HEK293 (cell line): ENCODE data around the gene MSRB1.

Experiments
- ZBTB21 ChIP-seq: fragments of 450-650 bp; formaldehyde crosslinking; IDR thresholded peaks from 2 replicates; pipeline ENCODE4 v1.5.1; 2017; ENCODE audit warnings: missing biosample characterization, missing genetic modification characterization
- ZNF175 ChIP-seq: fragments of 450-650 bp; formaldehyde crosslinking; IDR thresholded peaks from 2 replicates; pipeline ENCODE4 v1.5.1; 2016; ENCODE audit warnings: missing biosample characterization, missing genetic modification characterization
- ZNF2 ChIP-seq: fragments of 450-650 bp; formaldehyde crosslinking; IDR thresholded peaks from 2 replicates; pipeline ENCODE4 v1.5.1; 2016; ENCODE audit warnings: missing biosample characterization, missing genetic modification characterization
- ZNF501 ChIP-seq: fragments of 450-650 bp; formaldehyde crosslinking; IDR thresholded peaks from 2 replicates; pipeline ENCODE4 v1.5.1; 2016; ENCODE audit warnings: missing biosample characterization, missing genetic modification characterization
- ZNF530 ChIP-seq: fragments of 450-650 bp; formaldehyde crosslinking; IDR thresholded peaks from 2 replicates; pipeline ENCODE4 v1.5.1; 2016; ENCODE audit warnings: low read depth, missing biosample characterization, missing genetic modification characterization
- ZNF600 ChIP-seq: fragments of 450-650 bp; formaldehyde crosslinking; IDR thresholded peaks from 2 replicates; pipeline ENCODE4 v1.5.1; 2016; ENCODE audit warnings: missing biosample characterization, missing genetic modification characterization
- ZNF843 ChIP-seq: fragments of 450-650 bp; formaldehyde crosslinking; IDR thresholded peaks from 2 replicates; pipeline ENCODE4 v1.5.1; 2016; ENCODE audit warnings: missing biosample characterization, missing genetic modification characterization
- TF ChIP-seq, protein P1 (sequence below): fragments of 450-650 bp; formaldehyde crosslinking; IDR thresholded peaks from 2 replicates; pipeline ENCODE4 v1.5.1; 2016; ENCODE audit warnings: missing biosample characterization, missing genetic modification characterization
- TF ChIP-seq, protein P2 (sequence below): fragments of 450-650 bp; formaldehyde crosslinking; IDR thresholded peaks from 2 replicates; pipeline ENCODE4 v1.5.1; 2016; ENCODE audit warnings: missing biosample characterization, missing genetic modification characterization
- TF ChIP-seq, protein P3 (sequence below): fragments of 450-650 bp; formaldehyde crosslinking; IDR thresholded peaks from 2 replicates; pipeline ENCODE4 v1.5.1; 2016; ENCODE audit warnings: missing biosample characterization, missing genetic modification characterization

DNA sequence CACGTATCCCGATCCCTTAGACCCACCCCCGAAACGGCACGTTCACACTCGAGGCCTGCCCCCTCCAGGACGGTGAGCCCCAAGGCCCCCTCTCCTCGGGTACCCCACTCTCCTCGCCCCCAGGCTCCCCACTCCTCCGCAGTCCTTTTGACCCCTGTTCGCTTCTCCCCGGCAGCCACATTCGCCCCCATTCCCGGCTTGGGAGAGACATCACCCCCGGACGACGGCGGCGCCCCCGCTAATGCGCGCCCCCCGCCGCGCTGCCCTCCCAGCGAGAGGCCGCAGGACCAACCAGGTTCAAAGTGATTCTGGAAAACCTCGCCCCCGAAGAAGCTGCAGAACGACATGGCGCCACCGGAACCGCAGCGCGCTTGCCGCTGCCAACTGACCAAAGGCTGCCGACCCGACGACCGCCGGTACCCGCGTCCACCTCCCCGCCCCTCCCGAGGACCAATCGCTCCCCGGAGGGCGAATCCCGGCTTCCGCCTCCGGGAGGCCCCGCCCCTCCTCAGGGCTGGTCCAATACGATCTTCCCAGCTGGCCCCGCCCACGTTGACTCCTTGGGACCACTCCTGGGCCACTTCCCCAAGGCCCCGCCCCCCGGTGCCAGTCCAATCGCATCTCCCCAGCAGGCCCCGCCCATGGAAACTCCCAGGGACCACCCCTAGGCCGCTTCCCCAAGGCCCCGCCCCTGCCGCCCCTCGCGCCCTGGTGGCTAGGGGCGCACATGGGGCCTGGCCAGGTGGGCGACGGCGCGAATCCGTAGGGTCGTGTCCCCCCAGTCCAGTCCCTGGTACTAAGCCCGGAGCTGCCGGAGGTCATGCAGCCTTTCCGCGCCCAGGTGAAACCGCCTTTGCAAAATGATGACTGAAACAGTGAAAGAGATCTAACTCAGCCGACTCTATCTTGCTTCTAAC lies at the start of gene MSRB1:
- TF ChIP-seq, protein P1, sequence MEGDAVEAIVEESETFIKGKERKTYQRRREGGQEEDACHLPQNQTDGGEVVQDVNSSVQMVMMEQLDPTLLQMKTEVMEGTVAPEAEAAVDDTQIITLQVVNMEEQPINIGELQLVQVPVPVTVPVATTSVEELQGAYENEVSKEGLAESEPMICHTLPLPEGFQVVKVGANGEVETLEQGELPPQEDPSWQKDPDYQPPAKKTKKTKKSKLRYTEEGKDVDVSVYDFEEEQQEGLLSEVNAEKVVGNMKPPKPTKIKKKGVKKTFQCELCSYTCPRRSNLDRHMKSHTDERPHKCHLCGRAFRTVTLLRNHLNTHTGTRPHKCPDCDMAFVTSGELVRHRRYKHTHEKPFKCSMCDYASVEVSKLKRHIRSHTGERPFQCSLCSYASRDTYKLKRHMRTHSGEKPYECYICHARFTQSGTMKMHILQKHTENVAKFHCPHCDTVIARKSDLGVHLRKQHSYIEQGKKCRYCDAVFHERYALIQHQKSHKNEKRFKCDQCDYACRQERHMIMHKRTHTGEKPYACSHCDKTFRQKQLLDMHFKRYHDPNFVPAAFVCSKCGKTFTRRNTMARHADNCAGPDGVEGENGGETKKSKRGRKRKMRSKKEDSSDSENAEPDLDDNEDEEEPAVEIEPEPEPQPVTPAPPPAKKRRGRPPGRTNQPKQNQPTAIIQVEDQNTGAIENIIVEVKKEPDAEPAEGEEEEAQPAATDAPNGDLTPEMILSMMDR (tag by site-specific recombination), result peak; percentile 48; the same call in 1 of the 2 replicates
- TF ChIP-seq ZNF2 (tag by site-specific recombination) (peak; percentile 63; the same call in 1 of the 2 replicates), ZBTB21 (tag by site-specific recombination) (peak; percentile 12; the same call in 1 of the 2 replicates), ZNF501 (tag by site-specific recombination) (no peak; the same call in 1 of the 2 replicates), ZNF843 (tag by site-specific recombination) (peak; percentile 23; the same call in 1 of the 2 replicates), ZNF175 (tag by site-specific recombination) (no peak), ZNF600 (tag by site-specific recombination) (0 out of 2 replicates have a peak, but pooled peaks have one; percentile 25), ZNF530 (tag by site-specific recombination) (no peak)
- TF ChIP-seq, protein P2, sequence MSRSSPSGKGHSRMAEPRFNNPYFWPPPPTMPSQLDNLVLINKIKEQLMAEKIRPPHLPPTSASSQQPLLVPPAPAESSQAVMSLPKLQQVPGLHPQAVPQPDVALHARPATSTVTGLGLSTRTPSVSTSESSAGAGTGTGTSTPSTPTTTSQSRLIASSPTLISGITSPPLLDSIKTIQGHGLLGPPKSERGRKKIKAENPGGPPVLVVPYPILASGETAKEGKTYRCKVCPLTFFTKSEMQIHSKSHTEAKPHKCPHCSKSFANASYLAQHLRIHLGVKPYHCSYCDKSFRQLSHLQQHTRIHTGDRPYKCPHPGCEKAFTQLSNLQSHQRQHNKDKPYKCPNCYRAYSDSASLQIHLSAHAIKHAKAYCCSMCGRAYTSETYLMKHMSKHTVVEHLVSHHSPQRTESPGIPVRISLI, result no peak
- TF ChIP-seq, protein P3, sequence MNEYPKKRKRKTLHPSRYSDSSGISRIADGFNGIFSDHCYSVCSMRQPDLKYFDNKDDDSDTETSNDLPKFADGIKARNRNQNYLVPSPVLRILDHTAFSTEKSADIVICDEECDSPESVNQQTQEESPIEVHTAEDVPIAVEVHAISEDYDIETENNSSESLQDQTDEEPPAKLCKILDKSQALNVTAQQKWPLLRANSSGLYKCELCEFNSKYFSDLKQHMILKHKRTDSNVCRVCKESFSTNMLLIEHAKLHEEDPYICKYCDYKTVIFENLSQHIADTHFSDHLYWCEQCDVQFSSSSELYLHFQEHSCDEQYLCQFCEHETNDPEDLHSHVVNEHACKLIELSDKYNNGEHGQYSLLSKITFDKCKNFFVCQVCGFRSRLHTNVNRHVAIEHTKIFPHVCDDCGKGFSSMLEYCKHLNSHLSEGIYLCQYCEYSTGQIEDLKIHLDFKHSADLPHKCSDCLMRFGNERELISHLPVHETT (tag by site-specific recombination), result peak; percentile 67; the same call in 1 of the 2 replicates
